K562 (cell line): ENCODE data around the gene VASH1. TPM values are rescaled to one million over a fixed set of nuclear protein-coding genes. Genes with fewer than 3 reads are reported as not detected.

ENCODE experiments used
- CHCHD3 ChIP-seq: fragments of 250-450 bp; sonication (Bioruptor Pico); IDR thresholded peaks from 2 replicates; pipeline ENCODE4 v2.1.2; 2022; ENCODE audit warnings: mild to moderate bottlenecking
- COPS2 ChIP-seq: fragments of 450-650 bp; conservative IDR thresholded peaks from 2 replicates; pipeline ENCODE4 v1.6.1; 2016; ENCODE audit warnings: mild to moderate bottlenecking, moderate library complexity
- ERF ChIP-seq: fragments of 450-650 bp; formaldehyde crosslinking; IDR thresholded peaks from 2 replicates; pipeline ENCODE4 v1.4.0; 2020; ENCODE audit warnings: mild to moderate bottlenecking, mixed read lengths
- GABPB1 ChIP-seq: sonication (generic); formaldehyde crosslinking; IDR thresholded peaks from 2 replicates; pipeline ENCODE4 v1.8.0; 2022; ENCODE audit warnings: mild to moderate bottlenecking, missing genetic modification reagents
- HMGN3 ChIP-seq: IDR thresholded peaks from 2 replicates; pipeline ENCODE4 v1.6.1; 2011; ENCODE audit warnings: borderline replicate concordance, low read depth, mild to moderate bottlenecking, mixed read lengths, low read length; ENCODE audit not compliant: insufficient read length; ENCODE audit errors: extremely low read depth
- HMGXB4 ChIP-seq: sonication (generic); formaldehyde crosslinking; IDR thresholded peaks from 2 replicates; pipeline ENCODE4 v1.8.1; 2023; ENCODE audit warnings: mild to moderate bottlenecking, missing genetic modification reagents
- HOXB6 ChIP-seq: fragments of 250-450 bp; sonication (Bioruptor Pico); IDR thresholded peaks from 2 replicates; pipeline ENCODE4 v1.5.1; 2022; ENCODE audit warnings: mild to moderate bottlenecking, borderline replicate concordance
- KLF16 ChIP-seq: IDR thresholded peaks from 2 replicates; pipeline ENCODE4 v1.6.1; 2016; ENCODE audit warnings: antibody characterized with exemption
- MAX ChIP-seq: sonication (generic); formaldehyde crosslinking; IDR thresholded peaks from 2 replicates; pipeline ENCODE4 v1.9.0; 2022; ENCODE audit warnings: mild to moderate bottlenecking, missing genetic modification reagents
- MED1 ChIP-seq: sonication (generic); formaldehyde crosslinking; IDR thresholded peaks from 2 replicates; pipeline ENCODE4 v1.8.1; 2023; ENCODE audit warnings: missing genetic modification reagents, borderline replicate concordance
- PHF8 ChIP-seq: fragments of 200-600 bp; sonication (generic); IDR thresholded peaks from 2 replicates; pipeline ENCODE4 v1.6.1; 2012; ENCODE audit warnings: mixed run types, mild to moderate bottlenecking, inconsistent platforms, low read length, moderate library complexity, borderline replicate concordance
- POLR2A ChIP-seq: fragments of 450-650 bp; conservative IDR thresholded peaks from 2 replicates; pipeline ENCODE4 v1.6.1; 2016
- SOX6 ChIP-seq: fragments of 450-650 bp; IDR thresholded peaks from 2 replicates; pipeline ENCODE4 v1.6.1; 2014; ENCODE audit warnings: mild to moderate bottlenecking
- TFAP4 ChIP-seq: sonication (generic); formaldehyde crosslinking; IDR thresholded peaks from 2 replicates; pipeline ENCODE4 v1.8.0; 2022; ENCODE audit warnings: missing genetic modification reagents, mild to moderate bottlenecking, moderate library complexity, borderline replicate concordance
- ZBTB26 ChIP-seq: fragments of 450-650 bp; formaldehyde crosslinking; IDR thresholded peaks from 2 replicates; pipeline ENCODE4 v1.4.0; 2022; ENCODE audit warnings: missing genetic modification characterization
- ZBTB49 ChIP-seq: sonication (generic); formaldehyde crosslinking; IDR thresholded peaks from 2 replicates; pipeline ENCODE4 v1.8.0; 2022; ENCODE audit warnings: missing genetic modification reagents, mild to moderate bottlenecking, borderline replicate concordance
- ZC3H11A ChIP-seq: IDR thresholded peaks from 2 replicates; pipeline ENCODE4 v1.6.1; 2012; ENCODE audit warnings: low read depth, low read length, improper control_type of control experiment
- ZNF239 ChIP-seq: fragments of 250-450 bp; sonication (Bioruptor Pico); IDR thresholded peaks from 2 replicates; pipeline ENCODE4 v1.4.0; 2020; ENCODE audit warnings: mild to moderate bottlenecking
- ZNF274 ChIP-seq: IDR thresholded peaks from 2 replicates; pipeline ENCODE4 v1.6.1; 2011; ENCODE audit warnings: low read depth, mild to moderate bottlenecking, low read length, moderate library complexity, borderline replicate concordance
- ZNF347 ChIP-seq: fragments of 450-650 bp; formaldehyde crosslinking; IDR thresholded peaks from 2 replicates; pipeline ENCODE4 v1.4.0; 2020; ENCODE audit warnings: low read depth, mild to moderate bottlenecking, moderate library complexity
- ZNF57 ChIP-seq: fragments of 450-650 bp; formaldehyde crosslinking; IDR thresholded peaks from 2 replicates; pipeline ENCODE4 v1.4.0; 2020; ENCODE audit warnings: mild to moderate bottlenecking, moderate library complexity
- ZNF830 ChIP-seq: fragments of 250-450 bp; sonication (Bioruptor Pico); IDR thresholded peaks from 2 replicates; pipeline ENCODE4 v1.5.0; 2021; ENCODE audit warnings: mild to moderate bottlenecking
- polyA plus RNA-seq, 8 experiments: library from polyadenylated mRNA; depleted of rRNA in 4 of 8; stranded (reverse) in 5 of 8; unstranded in 3 of 8; fragments of >200 nt; fragmentation: Nextera tagmentation in 2 of 8; fragmentation: Illumina TruSeq in 1 of 8; extraction: Ambion mirVana in 2 of 8; extraction: Trizol in 1 of 8; gene quantifications; 2 replicates each; pipeline versions ENCODE4 v1.2.1 to v1.2.3, GENCODE V29; 2011 to 2014; ENCODE audit warnings: inconsistent platforms in 1 of 8, missing spikeins in 1 of 8
- total RNA-seq, 7 experiments: library from RNA; depleted of rRNA in 6 of 7; stranded (reverse); fragments of >200 nt in 6 of 7; fragmentation: Illumina TruSeq in 2 of 7; extraction: Trizol in 2 of 7; gene quantifications; 2 replicates each; pipeline versions ENCODE4 v1.2.1 to v1.2.3, GENCODE V29; 2011 to 2021; ENCODE audit warnings: low replicate concordance in 1 of 7

The VASH1 gene
- total and polyA plus RNA-seq, 9 of the 15 experiments (the other 6 are each of a cell fraction or from before 2014, with no cell fraction given), result 0.01 to 0.43 (median 0.13) TPM; not detected in 1

DNA sequence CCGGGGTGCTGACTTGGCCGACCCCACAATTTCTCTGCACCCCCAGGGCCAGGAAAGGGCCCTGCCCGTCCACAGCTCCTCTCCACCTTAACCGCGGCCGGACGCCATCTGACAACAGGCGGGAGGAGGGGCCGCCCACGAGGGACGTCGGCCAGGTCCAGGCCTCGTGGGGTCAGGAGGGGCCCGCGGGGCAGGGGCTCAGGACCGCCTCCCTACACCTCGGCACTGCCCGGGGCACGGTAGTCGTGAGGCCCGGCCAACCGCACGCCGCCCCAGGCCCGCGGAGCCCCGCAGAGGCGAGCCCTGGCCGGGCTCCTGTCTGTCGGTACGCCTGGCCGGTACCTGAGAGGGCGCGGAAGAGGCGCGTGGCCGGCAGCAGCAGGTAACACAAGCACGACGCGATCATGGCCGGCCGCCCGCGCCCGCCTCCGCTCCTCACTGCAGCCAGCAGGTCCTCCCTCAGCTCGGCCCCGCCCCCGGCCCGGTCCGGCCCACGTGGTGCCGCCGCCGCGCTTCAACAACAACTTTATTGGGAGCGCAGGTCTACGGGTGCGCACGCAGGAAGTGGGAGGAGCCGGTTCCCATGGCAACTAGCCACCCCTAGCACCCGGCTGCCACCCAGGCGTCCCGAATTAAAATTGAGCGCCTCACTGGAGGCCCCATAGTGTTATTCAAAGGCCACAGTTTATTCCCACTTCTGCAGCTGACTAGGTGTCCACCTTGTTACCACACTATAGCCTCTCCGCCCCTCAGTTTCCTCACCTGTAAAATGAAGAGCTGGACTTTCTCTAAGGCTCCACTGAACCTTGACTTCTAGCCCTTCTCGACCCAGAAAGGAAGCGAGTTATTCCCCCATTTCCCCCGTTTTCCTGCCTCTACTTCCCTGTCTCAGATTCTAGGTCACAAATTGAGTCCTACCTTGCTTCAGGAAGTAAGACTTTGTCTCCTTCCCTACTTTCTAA lies 51.4 kb downstream of the VASH1 start, which contains the start of gene ANGEL1 (continued):
- TF ChIP-seq ZBTB49 (no peak), HMGN3 (peak; percentile 73), ZNF830 (CRISPR knock-in tag) (no peak), ZC3H11A (no peak), CHCHD3 (CRISPR knock-in tag) (no peak), HOXB6 (CRISPR knock-in tag) (no peak), ZNF57 (CRISPR knock-in tag) (no peak), ZBTB26 (no peak), COPS2 (no peak), GABPB1 (peak; percentile 77; the same call in 1 of the 2 replicates), HMGXB4 (CRISPR knock-in tag) (no peak), ZNF347 (CRISPR knock-in tag) (no peak), ZNF239 (CRISPR knock-in tag) (no peak), POLR2A (peak; percentile 83), ZNF274 (no peak), TFAP4 (CRISPR knock-in tag) (peak; percentile 71; the same call in 1 of the 2 replicates), SOX6 (no peak), PHF8 (peak; percentile 80; the same call in 1 of the 2 replicates), MAX (peak; percentile 91), KLF16 (no peak), MED1 (CRISPR knock-in tag) (no peak), ERF (CRISPR knock-in tag) (0 out of 2 replicates have a peak, but pooled peaks have one; percentile 40)
